Transverse colon (tissue), 4 donors: ENCODE measurements around the gene ASB1. TPM values are rescaled to one million over a fixed set of nuclear protein-coding genes. Genes with fewer than 3 reads are reported as not detected.

Source experiments
- DNase-seq: peaks from one replicate; pipeline ENCODE4 v3.0.0-alpha.2; 2019
- H3K27ac ChIP-seq, 4 donors: fragments of 200-600 bp; sonication (generic); 2 replicates each; pipeline ENCODE4 v1.5.1; 2016 to 2018; ENCODE audit warnings: inconsistent platforms in 4 of 4
- H3K27me3 ChIP-seq: fragments of 200-600 bp; sonication (generic); 2 replicates; pipeline ENCODE4 v1.5.1; 2017; ENCODE audit warnings: inconsistent platforms
- H3K36me3 ChIP-seq, 4 donors: fragments of 200-600 bp; sonication (generic); 2 replicates each; pipeline ENCODE4 v1.5.1; 2017 to 2019; ENCODE audit warnings: inconsistent platforms in 4 of 4
- H3K4me1 ChIP-seq, 4 donors: fragments of 200-600 bp; sonication (generic); 2 replicates each; pipeline ENCODE4 v1.5.1; 2017 to 2020; ENCODE audit warnings: inconsistent platforms in 4 of 4
- H3K4me3 ChIP-seq, 4 donors: fragments of 200-600 bp; sonication (generic); 1 replicate in 1 of 4; 2 replicates in 3 of 4; pipeline versions ENCODE4 v1.5.1 to v1.6.1; 2017 to 2019; ENCODE audit warnings: inconsistent platforms in 4 of 4
- H3K9me3 ChIP-seq, 2 donors: fragments of 200-600 bp; sonication (generic); 2 replicates each; pipeline ENCODE4 v1.5.1; 2017 to 2019; ENCODE audit warnings: inconsistent platforms in 2 of 2
- CTCF ChIP-seq, 5 experiments: fragments of 200-600 bp in 3 of 5; fragments of 450-650 bp in 2 of 5; sonication (generic) in 3 of 5; IDR thresholded peaks; 1 replicate in 2 of 5; 2 replicates in 3 of 5; pipeline ENCODE4 v1.5.1; 2016 to 2017; ENCODE audit warnings: antibody characterized with exemption in 5 of 5, inconsistent platforms in 3 of 5, mild to moderate bottlenecking in 2 of 5, moderate library complexity in 1 of 5
- EP300 ChIP-seq: sonication (generic); formaldehyde crosslinking; IDR thresholded peaks from one replicate; pipeline ENCODE4 v1.6.1; 2017; ENCODE audit warnings: antibody characterized with exemption, low read depth
- POLR2A ChIP-seq: fragments of 450-650 bp; IDR thresholded peaks from one replicate; pipeline ENCODE4 v1.6.1; 2016; ENCODE audit warnings: antibody characterized with exemption, mild to moderate bottlenecking, moderate library complexity
- POLR2AphosphoS5 ChIP-seq, 3 donors: sonication (generic); formaldehyde crosslinking; IDR thresholded peaks; one replicate each; pipeline ENCODE4 v1.6.1; 2016; ENCODE audit warnings: antibody characterized with exemption in 3 of 3
- WGBS, 2 donors: methylation state at CpG; one replicate each; pipeline ENCODE4 v1.1.5; 2018; ENCODE audit warnings: low coverage in 1 of 2; 5-methylcytosine and 5-hydroxymethylcytosine counted together
- in situ Hi-C, 4 donors: fragments of 200-750 bp; cut with MboI; loops; one replicate each; pipeline versions ENCODE4 v1.15.0 to v1.15.1; 2017; ENCODE audit warnings: low sequenced_read_pairs in 3 of 4, low pct_ligation_motif_present in 1 of 4, low pct_unique_long_range_greater_than_20kb in 1 of 4
- intact Hi-C: fragments of 100-400 bp; cut with DNase I; formaldehyde crosslinking; loops from one replicate; pipeline ENCODE4 v1.15.1; 2023; ENCODE audit warnings: low total_unique reads
- total RNA-seq, 4 donors: library from RNA; depleted of rRNA; stranded (reverse); fragments of >200 nt; gene quantifications; one replicate each; pipeline ENCODE4 v1.1.0, GENCODE V29; 2016

ASB1 gene
- total RNA-seq, 4 donors from 2014 or later, result 9.4 to 48.3 (median 17.2) TPM

GRCh38 chr2:238465487-238466242 is 38.9 kb downstream of the ASB1 start:
- no peak for TF ChIP-seq POLR2A
- no peak for TF ChIP-seq POLR2AphosphoS5 (IDR thresholded peaks at IDR 0.05)
- TF ChIP-seq CTCF (IDR thresholded peaks at IDR 0.05), result no peak
- TF ChIP-seq EP300, result no peak
- in situ Hi-C loops, result no loop called here
- no peak overlapping the region for H3K27ac ChIP-seq
- WGBS, 2 donors, result 84 to 93% methylated on average over 5 to 22 of the region's 22 CpGs
- no peak for DNase-seq
- H3K4me1 ChIP-seq, result no peaks in the 10 kb centered on the region
- H3K27me3 ChIP-seq, result no peaks in the 10 kb centered on the region
- no peaks in the 10 kb centered on the region for H3K36me3 ChIP-seq
- no peak overlapping the region for H3K4me3 ChIP-seq
- intact Hi-C loops, result no loop called here
- H3K9me3 ChIP-seq, result no peaks in the 10 kb centered on the region

GRCh38 chr2:238466243-238466756 is 39.6 kb downstream of the ASB1 start:
- DNase-seq, result no peak
- Histone ChIP-seq H3K4me1 (no peaks in the 10 kb centered on the region), H3K27me3 (no peaks in the 10 kb centered on the region), H3K4me3 (no peak overlapping the region), H3K9me3 (no peaks in the 10 kb centered on the region), H3K27ac (no peak overlapping the region), H3K36me3 (no peaks in the 10 kb centered on the region)
- WGBS, 2 donors, result 40 to 91% methylated on average over 2 to 10 of the region's 10 CpGs
- TF ChIP-seq EP300 (no peak), POLR2AphosphoS5 (IDR thresholded peaks at IDR 0.05) (no peak), CTCF (IDR thresholded peaks at IDR 0.05) (no peak), POLR2A (no peak)
- intact Hi-C loops (no loop called here), in situ Hi-C loops (no loop called here)

- no peak overlapping the region for H3K27ac ChIP-seq
- no peak for DNase-seq
- TF ChIP-seq EP300 (no peak), CTCF (IDR thresholded peaks at IDR 0.05) (no peak), POLR2A (no peak), POLR2AphosphoS5 (IDR thresholded peaks at IDR 0.05) (no peak)
- no peaks in the 10 kb centered on the region for H3K36me3 ChIP-seq
- no peak overlapping the region for H3K4me3 ChIP-seq
- 77% methylated on average over 4 of the region's 4 CpGs; no CpG with 5 or more reads in 1 of the 2 donors for WGBS, 2 donors
- intact Hi-C loops (no loop called here), in situ Hi-C loops (no loop called here)
- no peaks in the 10 kb centered on the region for H3K27me3 ChIP-seq
- no peaks in the 10 kb centered on the region for H3K4me1 ChIP-seq
- peaks cover 4% of the 10 kb centered on the region in 2 donors for H3K9me3 ChIP-seq
Observed at GRCh38 chr2:238467062-238467461, 40.3 kb downstream of the ASB1 start.

- Histone ChIP-seq H3K4me1 (no peaks in the 10 kb centered on the region), H3K36me3 (no peaks in the 10 kb centered on the region), H3K4me3 (no peak overlapping the region), H3K27me3 (no peaks in the 10 kb centered on the region), H3K27ac (no peak overlapping the region), H3K9me3 (peaks cover 10% of the 10 kb centered on the region in 2 donors)
- no peak for DNase-seq
- in situ Hi-C loops (no loop called here), intact Hi-C loops (no loop called here)
- WGBS, 2 donors, result 50 to 74% methylated on average over 1 of the region's 1 CpG
- no peak for TF ChIP-seq CTCF (IDR thresholded peaks at IDR 0.05)
- no peak for TF ChIP-seq POLR2A
- no peak for TF ChIP-seq POLR2AphosphoS5 (IDR thresholded peaks at IDR 0.05)
- no peak for TF ChIP-seq EP300
Observed at GRCh38 chr2:238467792-238468191, 41.1 kb downstream of the ASB1 start.
